Spleen (tissue), 11 donors: ENCODE measurements around the gene MCM5. TPM values are rescaled to one million over a fixed set of nuclear protein-coding genes. Genes with fewer than 3 reads are reported as not detected.
A peak's percentile ranks its signal among the peaks of the same experiment; 100 is the strongest.

Experiments used
- DNase-seq: peaks from one replicate; pipeline ENCODE4 v3.0.0-alpha.2; 2020
- H3K27ac ChIP-seq, 8 donors: fragments of 200-600 bp; sonication (generic) in 7 of 8; 1 replicate in 4 of 8; 2 replicates in 4 of 8; pipeline versions ENCODE4 v1.5.0 to v1.8.0; 2016 to 2021; ENCODE audit warnings: inconsistent platforms in 4 of 8, mild to moderate bottlenecking in 4 of 8, moderate library complexity in 1 of 8
- H3K27me3 ChIP-seq, 7 donors: fragments of 200-600 bp; sonication (generic) in 6 of 7; replicated peaks in 1 of 7; 1 replicate in 4 of 7; 2 replicates in 3 of 7; pipeline versions ENCODE4 v1.5.0 to v1.8.0; 2016 to 2021; ENCODE audit warnings: inconsistent platforms in 3 of 7, mild to moderate bottlenecking in 1 of 7
- H3K36me3 ChIP-seq, 6 donors: fragments of 200-600 bp; sonication (generic) in 5 of 6; 1 replicate in 4 of 6; 2 replicates in 2 of 6; pipeline versions ENCODE4 v1.5.0 to v1.8.0; 2016 to 2021; ENCODE audit warnings: inconsistent platforms in 2 of 6
- H3K4me1 ChIP-seq, 6 donors: fragments of 200-600 bp; sonication (generic) in 5 of 6; 1 replicate in 3 of 6; 2 replicates in 3 of 6; pipeline versions ENCODE4 v1.5.0 to v1.8.0; 2016 to 2021; ENCODE audit warnings: inconsistent platforms in 3 of 6
- H3K4me3 ChIP-seq, 8 donors: fragments of 200-600 bp; sonication (generic) in 7 of 8; 1 replicate in 4 of 8; 2 replicates in 4 of 8; pipeline versions ENCODE4 v1.5.0 to v1.8.0; 2016 to 2021; ENCODE audit warnings: inconsistent platforms in 4 of 8, mild to moderate bottlenecking in 4 of 8, moderate library complexity in 2 of 8
- H3K9me3 ChIP-seq, 8 donors: fragments of 200-600 bp; sonication (generic) in 7 of 8; 1 replicate in 4 of 8; 2 replicates in 4 of 8; pipeline versions ENCODE4 v1.5.0 to v1.8.0; 2016 to 2021; ENCODE audit warnings: inconsistent platforms in 4 of 8
- CTCF ChIP-seq, 11 experiments: fragments of 200-600 bp in 7 of 11; fragments of 450-650 bp in 4 of 11; sonication (generic) in 4 of 11; IDR thresholded peaks in 8 of 11; conservative IDR thresholded peaks in 3 of 11; 1 replicate in 7 of 11; 2 replicates in 4 of 11; pipeline versions ENCODE4 v1.4.0 to v1.8.0; 2016 to 2021; ENCODE audit warnings: antibody characterized with exemption in 11 of 11, inconsistent platforms in 4 of 11, mild to moderate bottlenecking in 1 of 11
- POLR2A ChIP-seq, 3 donors: fragments of 450-650 bp; IDR thresholded peaks; one replicate each; pipeline ENCODE4 v1.5.1; 2017; ENCODE audit warnings: antibody characterized with exemption in 3 of 3, mild to moderate bottlenecking in 1 of 3
- POLR2AphosphoS5 ChIP-seq, 3 donors: sonication (generic); formaldehyde crosslinking; IDR thresholded peaks; one replicate each; pipeline ENCODE4 v1.5.1; 2017; ENCODE audit warnings: antibody characterized with exemption in 3 of 3
- WGBS, 5 donors: extraction: QIAGEN DNeasy Blood & Tissue Kit in 3 of 5; methylation state at CpG; one replicate each; pipeline versions ENCODE4 v1.1.5 to v1.1.7; 2013 to 2018; 5-methylcytosine and 5-hydroxymethylcytosine counted together
- intact Hi-C: fragments of 100-400 bp; cut with DNase I; formaldehyde crosslinking; loops from one replicate; pipeline ENCODE4 v1.15.0; 2023; ENCODE audit warnings: low total_unique reads
- polyA plus RNA-seq, 3 donors: library from polyadenylated mRNA; stranded (reverse); fragments of 200-250 nt; gene quantifications; one replicate each; pipeline ENCODE4 v1.2.1, GENCODE V29; 2013
- total RNA-seq, 7 donors: library from RNA; depleted of rRNA in 3 of 7; stranded (reverse); fragments of >200 nt in 3 of 7; fragmentation: NEBNext Ultra II Directional in 4 of 7; extraction: Animal tissue kit (Norgen Biotek cat#: 25700) in 4 of 7; gene quantifications; one replicate each; pipeline versions ENCODE4 v1.1.0 to v1.2.1, GENCODE V29; 2016 to 2021
- donor health status: healthy with polysubstance abuse.
- donor health status: DM: no; HTN: no; CAD: no; lungs with moderate emphysema.
- donor health status: DM: no; HTN: no; CAD: no.
- donor health status: Bipolar disorder and iron deficiency.
- donor health status: healthy.
- donor health status: DM: no; HTN: no; CAD: no.
- donor health status: DM: yes; HTN: yes; CAD: no.

The MCM5 gene
- total and polyA plus RNA-seq, 10 donors: 45.2 to 96.3 (median 56.5) TPM

- H3K27ac ChIP-seq: peak overlapping the region in 3 of 8 donors; percentile 87 to 89 (median 88)
- H3K9me3 ChIP-seq: no peaks in the 10 kb centered on the region
- intact Hi-C loops: no loop called here
- WGBS, 5 donors: 73 to 93% (median 91%) methylated on average over 10 of the region's 10 CpGs
- DNase-seq: no peak
- peaks cover 17 to 81% (median 57%) of the 10 kb centered on the region in 6 donors for H3K4me1 ChIP-seq
- TF ChIP-seq CTCF (IDR thresholded peaks at IDR 0.05 in 8 of 11, conservative IDR thresholded peaks at IDR 0.05 in 3 of 11) (no peak), POLR2A (IDR thresholded peaks at IDR 0.05) (no peak), POLR2AphosphoS5 (IDR thresholded peaks at IDR 0.05) (no peak)
- H3K36me3 ChIP-seq: peaks cover 0 to 17% (median 0%) of the 10 kb centered on the region in 6 donors
- no peak overlapping the region for H3K4me3 ChIP-seq
- no peaks in the 10 kb centered on the region for H3K27me3 ChIP-seq
Measured at GRCh38 chr22:35379146-35379993, 20.6 kb upstream of the MCM5 start.

GRCh38 chr22:35380013-35380412 is 19.9 kb upstream of the MCM5 start:
- H3K9me3 ChIP-seq: no peaks in the 10 kb centered on the region

GRCh38 chr22:35380537-35381423 is 19.2 kb upstream of the MCM5 start, which contains the start of gene HMOX1:
HMOX1 (plus strand) TSS chr22:35381096; CDS start chr22:35381174, 78 bp downstream.
- peak; percentile 97 for DNase-seq
- WGBS, 5 donors: 4 to 18% (median 6%) methylated on average over 7 to 47 of the region's 47 CpGs
- H3K4me3 ChIP-seq: peak within 1 kb of the TSS; percentile 30 to 74 (median 47)
- H3K4me1 ChIP-seq: peaks cover 17 to 67% (median 49%) of the 10 kb centered on the region in 6 donors
- peak within 1 kb of the TSS; percentile 42 to 89 (median 80) for H3K27ac ChIP-seq
- no peaks in the 10 kb centered on the region for H3K9me3 ChIP-seq
- no peaks in the 10 kb centered on the region for H3K27me3 ChIP-seq
- TF ChIP-seq POLR2AphosphoS5 (IDR thresholded peaks at IDR 0.05) (peak; percentile 97 to 99 (median 98)), POLR2A (IDR thresholded peaks at IDR 0.05) (peak; percentile 21 to 86 (median 50)), CTCF (IDR thresholded peaks at IDR 0.05 in 8 of 11, conservative IDR thresholded peaks at IDR 0.05 in 3 of 11) (peak in 4 of 11 experiments; percentile 19 to 34 (median 32))
- intact Hi-C loops: no loop called here
- H3K36me3 ChIP-seq: peaks cover 0 to 25% (median 0%) of the 10 kb centered on the region in 6 donors

More at GRCh38 chr22:35380013-35380412, 19.9 kb upstream of the MCM5 start:
- Histone ChIP-seq H3K4me3 (no peak overlapping the region), H3K27ac (peak overlapping the region in 6 of 8 donors; percentile 32 to 89 (median 80)), H3K27me3 (no peaks in the 10 kb centered on the region), H3K4me1 (peaks cover 17 to 74% (median 54%) of the 10 kb centered on the region in 6 donors), H3K36me3 (peaks cover 0 to 23% (median 0%) of the 10 kb centered on the region in 6 donors)
- 88 to 92% (median 90%) methylated on average over 5 to 6 of the region's 6 CpGs for WGBS, 5 donors
- TF ChIP-seq POLR2A (IDR thresholded peaks at IDR 0.05) (no peak), CTCF (IDR thresholded peaks at IDR 0.05 in 8 of 11, conservative IDR thresholded peaks at IDR 0.05 in 3 of 11) (no peak), POLR2AphosphoS5 (IDR thresholded peaks at IDR 0.05) (no peak)
- intact Hi-C loops: no loop called here
- no peak for DNase-seq
